Stromal cell of bone marrow (primary cell): ENCODE measurements around the gene STIL.
"Not testable (repeated sequence)": the region's sequence is repeated elsewhere in the genome, so short reads cannot be mapped to it uniquely, and the experiment has no call there.

Experiments used
- DNase-seq: peaks from one replicate; pipeline ENCODE4 v3.0.0-alpha.2; 2012; ENCODE audit warnings: low read depth

STIL gene

GRCh38 chr1:47313915-47314664 lies at the start of gene STIL:
Gene STIL, minus strand, starts transcription at chr1:47314147. Its CDS starts 3,828 bp downstream, at chr1:47310319.
- DNase-seq = peak; percentile 99

- DNase-seq = no peak
Observed at GRCh38 chr1:47362828-47363227, 48.9 kb upstream of the STIL start.

GRCh38 chr1:47361380-47361779 lies 47.4 kb upstream of the STIL start:
- DNase-seq = no peak

- peak; percentile 19 for DNase-seq
Observed at GRCh38 chr1:47351305-47351704, 37.4 kb upstream of the STIL start.

- DNase-seq = no peak
Observed at GRCh38 chr1:47348246-47348645, 34.3 kb upstream of the STIL start.

- no peak for DNase-seq
Observed at GRCh38 chr1:47347735-47348134, 33.8 kb upstream of the STIL start.

- DNase-seq = not testable (repeated sequence)
Observed at GRCh38 chr1:47346979-47347378, 33.0 kb upstream of the STIL start.

GRCh38 chr1:47340227-47340626 lies 26.3 kb upstream of the STIL start:
- no peak for DNase-seq

GRCh38 chr1:47338249-47339077 lies 24.5 kb upstream of the STIL start:
- no peak for DNase-seq

GRCh38 chr1:47337350-47337749 lies 23.4 kb upstream of the STIL start:
- DNase-seq = no peak

- DNase-seq = no peak
Observed at GRCh38 chr1:47334765-47335435, 21.0 kb upstream of the STIL start.

- peak; percentile 71 for DNase-seq
Observed at GRCh38 chr1:47333922-47334764, 20.2 kb upstream of the STIL start.

- peak; percentile 76 for DNase-seq
Observed at GRCh38 chr1:47333578-47333921, 19.6 kb upstream of the STIL start, which contains the start of gene CMPK1. Gene CMPK1, plus strand, starts transcription at chr1:47333790. Its CDS starts 156 bp downstream, at chr1:47333946.

- DNase-seq = no peak
Observed at GRCh38 chr1:47332779-47333577, 19.0 kb upstream of the STIL start.

- no peak for DNase-seq
Observed at GRCh38 chr1:47331875-47332274, 17.9 kb upstream of the STIL start.

GRCh38 chr1:47330212-47330611 lies 16.3 kb upstream of the STIL start:
- no peak for DNase-seq

GRCh38 chr1:47328992-47329391 lies 15.0 kb upstream of the STIL start:
- no peak for DNase-seq

GRCh38 chr1:47326271-47326670 lies 12.3 kb upstream of the STIL start:
- no peak for DNase-seq

GRCh38 chr1:47325528-47325927 lies 11.6 kb upstream of the STIL start:
- no peak for DNase-seq

- DNase-seq = no peak
Observed at GRCh38 chr1:47324682-47325081, 10.7 kb upstream of the STIL start.

GRCh38 chr1:47323599-47324031 lies 9.7 kb upstream of the STIL start:
- DNase-seq = no peak
